ENCODE results near the gene GPR139. TPM values are rescaled to one million over a fixed set of nuclear protein-coding genes. Genes with fewer than 3 reads are reported as not detected.

Gene GPR139
- total RNA-seq, 1 donor from 2014 or later: not detected

- DNase-seq (ENCODE audit: low read depth in 2 of 2): no peak
These were observed 20.4 kb downstream of the GPR139 start for GRCh38 chr16:20053336-20053735.

GRCh38 chr16:20051611-20052010 lies 22.1 kb downstream of the GPR139 start:
- no peak for DNase-seq (ENCODE audit: low read depth in 2 of 2)

- no peak for DNase-seq (ENCODE audit: low read depth in 2 of 2)
These were observed 22.5 kb downstream of the GPR139 start for GRCh38 chr16:20051147-20051546.

GRCh38 chr16:20049831-20050230 lies 23.9 kb downstream of the GPR139 start:
- no peak for DNase-seq (ENCODE audit: low read depth in 2 of 2)

- no peak for DNase-seq (ENCODE audit: low read depth in 2 of 2)
These were observed 27.8 kb downstream of the GPR139 start for GRCh38 chr16:20045886-20046285.

GRCh38 chr16:20042848-20043247 lies 30.8 kb downstream of the GPR139 start:
- DNase-seq (ENCODE audit: low read depth in 2 of 2): no peak

GRCh38 chr16:20041924-20042596 lies 31.6 kb downstream of the GPR139 start:
- DNase-seq (ENCODE audit: low read depth in 2 of 2): no peak

GRCh38 chr16:20040011-20040410 lies 33.7 kb downstream of the GPR139 start:
- no peak for DNase-seq (ENCODE audit: low read depth in 2 of 2)

- DNase-seq (ENCODE audit: low read depth in 2 of 2): no peak
These were observed 44.1 kb downstream of the GPR139 start for GRCh38 chr16:20029611-20030010.

GRCh38 chr16:20026361-20027072 lies 47.2 kb downstream of the GPR139 start:
- DNase-seq (ENCODE audit: low read depth in 2 of 2): no peak

GRCh38 chr16:20023190-20023589 lies 50.5 kb downstream of the GPR139 start:
- DNase-seq (ENCODE audit: low read depth in 2 of 2): peak; percentile 4 to 10

- no peak for DNase-seq (ENCODE audit: low read depth in 2 of 2)
These were observed 52.7 kb downstream of the GPR139 start for GRCh38 chr16:20020976-20021375.

GRCh38 chr16:20020083-20020482 lies 53.6 kb downstream of the GPR139 start:
- DNase-seq (ENCODE audit: low read depth in 2 of 2): no peak

- DNase-seq (ENCODE audit: low read depth in 2 of 2): no peak
These were observed 57.5 kb downstream of the GPR139 start for GRCh38 chr16:20016234-20016633.

- no peak for DNase-seq (ENCODE audit: low read depth in 2 of 2)
These were observed 68.8 kb downstream of the GPR139 start for GRCh38 chr16:20004931-20005330.

- DNase-seq (ENCODE audit: low read depth in 2 of 2): no peak
These were observed 70.8 kb downstream of the GPR139 start for GRCh38 chr16:20002936-20003335.

- no peak for DNase-seq (ENCODE audit: low read depth in 2 of 2)
These were observed 71.6 kb downstream of the GPR139 start for GRCh38 chr16:20001856-20002707.

- DNase-seq (ENCODE audit: low read depth in 2 of 2): no peak
These were observed 76.0 kb downstream of the GPR139 start for GRCh38 chr16:19997734-19998133.

GRCh38 chr16:19997264-19997663 lies 76.4 kb downstream of the GPR139 start:
- no peak for DNase-seq (ENCODE audit: low read depth in 2 of 2)

GRCh38 chr16:19994466-19995170 lies 79.1 kb downstream of the GPR139 start:
- DNase-seq (ENCODE audit: low read depth in 2 of 2): no peak

GRCh38 chr16:19991614-19992013 lies 82.1 kb downstream of the GPR139 start:
- DNase-seq (ENCODE audit: low read depth in 2 of 2): no peak

- no peak for DNase-seq (ENCODE audit: low read depth in 2 of 2)
These were observed 89.6 kb downstream of the GPR139 start for GRCh38 chr16:19984135-19984534.

Data from dermis microvascular lymphatic vessel endothelial cell (primary cell).